GM12874 (cell line): ENCODE results near the gene SAT2.

Experiments
- TF ChIP-seq, protein P1 (sequence below): IDR thresholded peaks from 2 replicates; pipeline ENCODE4 v1.5.1; 2011; ENCODE audit warnings: low read depth, mild to moderate bottlenecking, control low read depth, low read length, moderate library complexity; ENCODE audit not compliant: insufficient read depth

SAT2 gene

DNA sequence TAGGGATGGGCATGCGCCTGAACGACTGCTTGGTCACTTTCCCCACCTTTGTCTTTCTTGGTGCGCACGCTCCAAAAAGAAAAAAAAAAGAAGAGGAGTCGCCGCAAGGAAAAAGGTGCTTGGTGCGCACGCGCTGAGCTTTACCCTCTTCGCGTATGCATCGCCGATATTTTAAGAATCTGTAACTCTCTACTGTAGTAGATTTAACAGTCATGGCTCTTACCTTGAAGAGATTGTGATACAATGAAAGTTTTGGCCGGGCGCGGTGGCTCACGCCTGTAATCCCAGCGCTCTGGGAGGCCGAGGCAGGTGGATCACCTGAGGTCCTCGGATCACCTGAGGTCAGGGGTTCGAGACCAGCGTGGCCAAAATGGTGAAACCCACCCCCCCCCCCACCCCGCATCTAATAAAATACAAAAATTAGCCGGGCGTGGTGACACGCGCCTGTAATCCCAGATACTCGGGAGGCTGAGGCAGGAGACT, 12.3 kb downstream of the SAT2 start:
- TF ChIP-seq, protein P1, sequence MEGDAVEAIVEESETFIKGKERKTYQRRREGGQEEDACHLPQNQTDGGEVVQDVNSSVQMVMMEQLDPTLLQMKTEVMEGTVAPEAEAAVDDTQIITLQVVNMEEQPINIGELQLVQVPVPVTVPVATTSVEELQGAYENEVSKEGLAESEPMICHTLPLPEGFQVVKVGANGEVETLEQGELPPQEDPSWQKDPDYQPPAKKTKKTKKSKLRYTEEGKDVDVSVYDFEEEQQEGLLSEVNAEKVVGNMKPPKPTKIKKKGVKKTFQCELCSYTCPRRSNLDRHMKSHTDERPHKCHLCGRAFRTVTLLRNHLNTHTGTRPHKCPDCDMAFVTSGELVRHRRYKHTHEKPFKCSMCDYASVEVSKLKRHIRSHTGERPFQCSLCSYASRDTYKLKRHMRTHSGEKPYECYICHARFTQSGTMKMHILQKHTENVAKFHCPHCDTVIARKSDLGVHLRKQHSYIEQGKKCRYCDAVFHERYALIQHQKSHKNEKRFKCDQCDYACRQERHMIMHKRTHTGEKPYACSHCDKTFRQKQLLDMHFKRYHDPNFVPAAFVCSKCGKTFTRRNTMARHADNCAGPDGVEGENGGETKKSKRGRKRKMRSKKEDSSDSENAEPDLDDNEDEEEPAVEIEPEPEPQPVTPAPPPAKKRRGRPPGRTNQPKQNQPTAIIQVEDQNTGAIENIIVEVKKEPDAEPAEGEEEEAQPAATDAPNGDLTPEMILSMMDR = no peak

DNA sequence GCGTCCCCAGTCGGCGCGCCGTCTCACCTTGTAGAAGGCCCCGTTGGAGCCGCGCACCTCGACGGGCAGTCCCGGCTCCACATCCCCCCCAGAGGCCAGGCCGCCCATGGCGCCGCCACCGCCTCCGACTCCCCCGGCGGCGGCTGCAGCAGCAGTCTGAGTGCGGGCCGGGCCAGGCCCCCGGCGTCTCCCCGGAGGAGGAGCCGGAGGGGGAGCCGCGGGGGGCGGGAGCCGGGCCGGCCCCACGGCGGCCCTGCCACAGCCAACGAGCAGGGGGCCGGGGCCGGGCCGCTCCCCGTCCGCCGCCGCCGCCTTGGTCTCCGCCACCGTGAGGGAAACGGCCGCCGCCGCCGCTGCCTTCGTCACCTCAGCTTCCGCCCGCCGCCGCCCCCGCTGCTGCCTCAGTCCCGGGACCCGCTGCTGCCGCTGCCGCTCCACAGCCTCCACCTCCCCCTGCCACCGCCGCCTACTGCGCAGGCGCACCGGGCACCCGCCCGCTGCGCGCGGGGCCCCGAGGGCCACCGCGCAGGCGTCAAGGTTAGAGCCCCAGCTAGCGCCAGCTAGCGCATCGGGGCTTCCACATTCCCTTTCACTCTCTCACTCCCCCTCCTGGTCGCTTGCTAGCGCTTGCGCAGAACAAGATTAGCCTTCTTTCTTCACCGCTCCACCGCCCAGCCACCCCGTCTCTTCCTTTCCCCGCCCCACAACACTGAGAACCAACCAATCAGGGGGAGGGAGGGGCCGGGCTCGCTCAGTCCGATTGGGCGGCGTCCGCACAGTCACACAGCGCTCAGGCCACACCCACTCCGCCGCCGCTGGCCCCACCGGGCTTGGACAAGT, 13.0 kb downstream of the SAT2 start, which contains the start of gene FXR2:
Gene FXR2 (minus strand): TSS at position 473 of the 840 bp plus-strand sequence. CDS start 365 bp downstream, at position 108.
- TF ChIP-seq, protein P1 = peak; percentile 83

DNA sequence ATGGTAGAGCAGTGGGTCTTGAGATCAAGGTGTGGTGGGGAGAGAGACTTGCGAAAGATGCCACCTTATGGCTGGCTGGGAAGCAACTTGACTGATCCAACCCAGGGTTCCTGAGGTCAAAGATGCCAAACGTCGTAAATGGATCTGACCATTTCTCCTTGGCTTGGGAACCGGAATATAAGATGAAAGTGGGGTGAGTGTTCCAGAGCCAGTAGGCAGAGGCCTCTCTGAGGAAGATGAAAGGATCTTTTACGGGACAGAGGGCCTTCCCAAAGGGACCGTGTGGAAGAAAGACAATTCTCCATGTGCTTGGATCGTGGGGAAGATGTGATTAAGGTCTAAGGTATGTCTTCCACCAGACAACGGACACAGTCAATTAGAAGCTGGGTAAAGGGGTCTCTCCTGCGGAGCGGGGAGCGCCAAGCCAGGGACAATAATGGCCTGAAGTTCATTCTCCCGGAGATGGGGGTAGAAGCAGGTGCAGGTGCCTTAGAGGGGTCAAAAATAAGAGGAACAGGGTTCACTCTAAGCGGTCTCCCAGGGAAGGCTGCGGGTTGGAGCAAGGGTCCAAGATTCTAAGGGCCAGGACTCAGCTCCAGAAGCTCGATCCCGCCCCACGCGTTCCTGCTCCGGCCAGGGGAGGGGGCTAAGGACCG, 13.7 kb downstream of the SAT2 start:
- TF ChIP-seq, protein P1 = no peak

DNA sequence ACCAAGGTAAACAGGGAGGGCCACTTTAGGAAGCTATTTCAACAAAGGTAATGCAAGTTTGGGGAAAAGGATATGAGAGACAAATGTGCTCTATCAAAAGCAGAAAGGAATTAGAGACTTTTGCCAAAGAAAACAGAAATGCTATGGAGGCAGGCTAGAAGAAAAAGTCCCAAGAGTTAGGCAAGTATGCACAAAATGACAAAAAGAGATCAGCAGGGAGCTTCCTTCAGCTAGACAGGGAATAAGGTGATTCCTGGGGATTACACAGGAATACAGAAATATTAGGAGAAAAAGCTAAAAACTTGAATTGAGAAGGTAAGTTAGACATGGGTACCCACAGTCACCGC, 15.4 kb downstream of the SAT2 start:
- TF ChIP-seq, protein P1 = no peak

DNA sequence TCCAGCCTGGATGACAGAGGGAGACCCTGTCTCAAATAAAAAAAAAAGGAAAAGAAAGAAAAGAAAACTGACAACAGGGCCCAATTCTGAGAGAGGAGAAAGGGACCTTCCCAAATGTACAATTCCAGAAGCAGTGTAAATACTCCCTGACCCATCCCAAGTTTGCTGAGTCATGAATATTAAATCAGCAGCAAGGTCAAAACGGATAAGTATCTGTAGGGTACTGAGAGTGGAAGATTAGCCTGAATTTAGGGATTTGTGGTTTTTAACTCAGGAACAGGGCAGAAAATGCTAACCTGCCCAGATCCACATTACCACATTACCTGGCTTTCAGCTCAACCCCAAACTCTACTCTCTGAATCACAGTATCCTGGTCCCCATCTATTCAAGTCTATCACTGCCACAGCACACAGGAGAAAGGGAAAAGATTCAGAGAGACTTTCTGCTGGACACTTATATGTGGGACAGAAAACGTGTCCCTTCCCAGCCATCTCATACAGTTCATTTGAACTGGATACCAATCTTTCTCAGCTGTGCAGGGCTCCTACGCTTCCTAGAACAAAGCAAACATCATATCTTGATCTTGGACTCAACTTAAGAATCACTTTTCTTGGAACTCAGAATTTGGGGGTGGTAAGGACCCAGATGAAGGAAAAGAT, 15.9 kb downstream of the SAT2 start:
- TF ChIP-seq, protein P1 = no peak

DNA sequence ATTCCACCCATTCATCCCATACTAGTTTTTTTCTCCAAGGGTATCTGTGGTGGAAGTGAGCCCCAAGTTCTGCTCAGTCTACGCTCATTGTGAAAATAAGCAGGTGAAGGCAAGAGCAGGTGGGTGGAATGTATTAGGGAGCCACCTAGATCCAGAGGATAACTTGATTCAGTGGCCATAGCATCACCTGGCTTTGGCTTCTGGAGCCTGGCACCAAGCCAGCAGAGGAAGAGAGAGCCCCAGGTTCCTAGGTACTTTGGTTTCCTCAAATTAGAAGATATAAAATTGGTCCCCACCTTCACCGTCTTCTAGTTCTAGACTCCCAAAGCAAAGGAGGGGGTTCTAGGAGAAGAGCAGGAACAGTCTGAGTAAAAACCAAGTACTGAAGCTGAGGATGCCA, 17.0 kb downstream of the SAT2 start:
- TF ChIP-seq, protein P1 = no peak

DNA sequence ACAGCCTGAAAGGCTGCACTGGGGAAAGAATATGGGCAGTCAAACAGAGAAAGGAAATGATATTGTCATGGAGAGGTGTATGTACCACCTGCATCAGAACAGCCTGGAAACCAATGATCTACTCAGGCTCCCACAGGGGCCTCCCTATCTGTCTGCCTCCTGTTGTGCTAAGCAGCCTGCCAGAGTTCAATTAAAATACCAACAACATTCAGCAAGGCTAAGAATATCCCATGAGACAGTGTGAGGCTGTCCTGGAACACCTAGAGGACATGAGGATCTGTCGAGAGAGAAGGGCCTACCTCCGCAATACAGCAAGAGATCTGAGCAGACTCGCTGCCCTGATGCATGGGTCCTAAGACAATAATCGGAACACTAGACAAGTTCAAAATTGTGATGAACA, 21.3 kb downstream of the SAT2 start:
- TF ChIP-seq, protein P1 = no peak
